Fibroblast of lung (primary cell): ENCODE data around the gene PCDHGA11.

Source experiments
- EZH2 ChIP-seq: IDR thresholded peaks from 2 replicates; pipeline ENCODE4 v1.5.1; 2012; ENCODE audit warnings: low read length, control low read depth, mild to moderate bottlenecking; ENCODE audit errors: missing control alignments
- TF ChIP-seq, protein P1 (sequence below), 2 donors: IDR thresholded peaks in 1 of 2; conservative IDR thresholded peaks in 1 of 2; 1 replicate in 1 of 2; 2 replicates in 1 of 2; pipeline ENCODE4 v1.5.1; 2011 to 2012; ENCODE audit warnings: low read length in 2 of 2, control low read depth in 1 of 2, inconsistent platforms in 1 of 2, low read depth in 1 of 2, mild to moderate bottlenecking in 1 of 2

DNA sequence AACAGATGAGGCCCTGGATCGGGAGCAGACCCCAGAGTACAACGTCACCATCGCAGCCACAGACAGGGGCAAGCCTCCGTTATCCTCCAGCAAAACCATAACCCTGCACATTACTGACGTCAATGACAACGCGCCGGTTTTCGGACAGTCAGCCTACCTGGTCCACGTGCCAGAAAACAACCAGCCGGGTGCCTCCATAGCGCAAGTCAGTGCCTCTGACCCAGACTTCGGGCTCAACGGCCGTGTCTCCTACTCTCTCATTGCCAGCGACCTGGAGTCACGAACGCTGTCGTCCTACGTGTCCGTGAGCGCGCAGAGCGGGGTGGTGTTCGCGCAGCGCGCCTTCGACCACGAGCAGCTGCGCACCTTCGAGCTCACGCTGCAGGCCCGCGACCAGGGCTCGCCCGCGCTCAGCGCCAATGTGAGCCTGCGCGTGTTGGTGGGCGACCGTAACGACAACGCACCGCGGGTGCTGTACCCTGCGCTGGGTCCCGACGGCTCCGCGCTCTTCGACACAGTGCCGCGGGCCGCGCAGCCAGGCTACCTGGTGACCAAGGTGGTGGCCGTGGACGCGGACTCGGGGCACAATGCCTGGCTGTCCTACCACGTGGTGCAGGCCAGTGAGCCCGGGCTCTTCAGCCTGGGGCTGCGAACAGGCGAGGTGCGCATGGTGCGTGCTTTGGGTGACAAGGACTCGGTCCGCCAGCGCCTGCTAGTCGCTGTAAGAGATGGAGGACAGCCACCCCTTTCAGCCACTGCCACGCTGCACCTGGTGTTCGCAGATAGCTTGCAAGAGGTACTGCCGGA, 1.6 kb upstream of the PCDHGA11 start:
- TF ChIP-seq, protein P1, sequence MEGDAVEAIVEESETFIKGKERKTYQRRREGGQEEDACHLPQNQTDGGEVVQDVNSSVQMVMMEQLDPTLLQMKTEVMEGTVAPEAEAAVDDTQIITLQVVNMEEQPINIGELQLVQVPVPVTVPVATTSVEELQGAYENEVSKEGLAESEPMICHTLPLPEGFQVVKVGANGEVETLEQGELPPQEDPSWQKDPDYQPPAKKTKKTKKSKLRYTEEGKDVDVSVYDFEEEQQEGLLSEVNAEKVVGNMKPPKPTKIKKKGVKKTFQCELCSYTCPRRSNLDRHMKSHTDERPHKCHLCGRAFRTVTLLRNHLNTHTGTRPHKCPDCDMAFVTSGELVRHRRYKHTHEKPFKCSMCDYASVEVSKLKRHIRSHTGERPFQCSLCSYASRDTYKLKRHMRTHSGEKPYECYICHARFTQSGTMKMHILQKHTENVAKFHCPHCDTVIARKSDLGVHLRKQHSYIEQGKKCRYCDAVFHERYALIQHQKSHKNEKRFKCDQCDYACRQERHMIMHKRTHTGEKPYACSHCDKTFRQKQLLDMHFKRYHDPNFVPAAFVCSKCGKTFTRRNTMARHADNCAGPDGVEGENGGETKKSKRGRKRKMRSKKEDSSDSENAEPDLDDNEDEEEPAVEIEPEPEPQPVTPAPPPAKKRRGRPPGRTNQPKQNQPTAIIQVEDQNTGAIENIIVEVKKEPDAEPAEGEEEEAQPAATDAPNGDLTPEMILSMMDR (conservative IDR thresholded peaks at IDR 0.05 in 1 of 2, IDR thresholded peaks at IDR 0.05 in 1 of 2; ENCODE audit: low read depth in 1 of 2, low read length in 2 of 2): no peak
- TF ChIP-seq EZH2: no peak
